D721Med (cell line): Measurements from ENCODE around the gene HP1BP3.

Experiments
- DNase-seq: peaks from one replicate; pipeline ENCODE4 v3.0.0; 2011; ENCODE audit warnings: low spot score; ENCODE audit not compliant: insufficient read length
- FAIRE-seq: peaks from 2 replicates; lab custom pipeline; 2011; peaks lifted over from hg19 to GRCh38; lab: Jason Lieb, UNC
- TF ChIP-seq, protein P1 (sequence below): IDR thresholded peaks from 2 replicates; pipeline ENCODE4 v1.5.1; 2012; ENCODE audit warnings: mild to moderate bottlenecking, control low read depth; ENCODE audit not compliant: insufficient read depth; ENCODE audit errors: missing control alignments

Gene HP1BP3

DNA sequence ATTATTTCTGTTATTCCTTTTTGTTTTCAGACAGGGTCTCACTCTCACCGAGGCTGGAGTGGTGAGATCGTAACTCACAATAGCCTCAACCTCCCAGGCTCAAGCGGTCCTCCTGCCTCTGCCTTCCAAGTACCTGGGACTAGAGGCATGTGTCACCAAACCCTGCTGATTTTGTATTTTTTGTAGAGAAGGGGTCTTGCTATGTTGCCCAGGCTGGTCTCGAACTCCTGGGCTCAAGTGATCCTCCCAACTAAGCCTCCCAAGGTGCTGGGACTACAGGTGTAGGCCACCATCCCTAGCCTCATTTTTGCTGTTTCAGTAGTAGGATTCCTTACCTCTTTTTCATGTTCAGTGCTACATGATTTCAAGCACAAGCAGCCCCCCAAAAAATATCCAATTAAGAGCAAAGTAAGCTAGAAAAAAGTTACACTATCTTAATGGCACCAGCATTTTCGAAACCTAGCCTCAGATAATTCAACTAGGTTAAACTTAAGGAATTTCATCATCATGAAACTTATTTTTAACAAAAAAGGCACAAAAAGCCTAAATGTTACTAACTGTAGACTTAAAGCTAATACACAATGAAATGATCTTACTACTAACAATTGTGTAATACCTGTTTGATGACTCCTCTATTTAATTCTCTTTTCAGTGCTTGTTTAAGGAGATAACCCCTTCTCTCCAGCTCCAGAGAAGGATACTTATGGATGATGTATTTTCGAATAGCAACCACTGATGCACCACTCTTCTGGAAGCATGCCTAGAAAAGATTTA lies 16.6 kb downstream of the HP1BP3 start:
- TF ChIP-seq, protein P1, sequence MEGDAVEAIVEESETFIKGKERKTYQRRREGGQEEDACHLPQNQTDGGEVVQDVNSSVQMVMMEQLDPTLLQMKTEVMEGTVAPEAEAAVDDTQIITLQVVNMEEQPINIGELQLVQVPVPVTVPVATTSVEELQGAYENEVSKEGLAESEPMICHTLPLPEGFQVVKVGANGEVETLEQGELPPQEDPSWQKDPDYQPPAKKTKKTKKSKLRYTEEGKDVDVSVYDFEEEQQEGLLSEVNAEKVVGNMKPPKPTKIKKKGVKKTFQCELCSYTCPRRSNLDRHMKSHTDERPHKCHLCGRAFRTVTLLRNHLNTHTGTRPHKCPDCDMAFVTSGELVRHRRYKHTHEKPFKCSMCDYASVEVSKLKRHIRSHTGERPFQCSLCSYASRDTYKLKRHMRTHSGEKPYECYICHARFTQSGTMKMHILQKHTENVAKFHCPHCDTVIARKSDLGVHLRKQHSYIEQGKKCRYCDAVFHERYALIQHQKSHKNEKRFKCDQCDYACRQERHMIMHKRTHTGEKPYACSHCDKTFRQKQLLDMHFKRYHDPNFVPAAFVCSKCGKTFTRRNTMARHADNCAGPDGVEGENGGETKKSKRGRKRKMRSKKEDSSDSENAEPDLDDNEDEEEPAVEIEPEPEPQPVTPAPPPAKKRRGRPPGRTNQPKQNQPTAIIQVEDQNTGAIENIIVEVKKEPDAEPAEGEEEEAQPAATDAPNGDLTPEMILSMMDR, result no peak
- FAIRE-seq, result no peak
- DNase-seq, result no peak

DNA sequence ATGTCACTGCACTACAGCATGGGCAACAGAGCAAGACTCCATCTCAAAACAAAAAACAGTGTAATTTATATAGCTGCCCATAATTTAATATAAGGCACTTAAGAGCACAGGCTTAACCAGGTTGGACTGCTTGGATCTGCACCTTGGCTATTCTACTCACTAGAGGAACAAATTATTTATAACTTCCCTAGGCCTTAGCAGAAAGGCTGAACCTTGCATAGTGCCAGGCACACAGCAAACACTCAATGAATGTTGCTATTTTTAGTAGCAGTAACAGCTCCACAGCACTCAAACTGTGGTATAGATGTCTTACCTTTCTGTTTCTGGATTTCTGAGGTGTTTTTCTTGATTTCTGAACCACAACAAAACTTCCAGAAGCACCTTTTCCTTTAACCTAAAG lies 19.8 kb downstream of the HP1BP3 start:
- FAIRE-seq, result no peak
- TF ChIP-seq, protein P1, result no peak

GRCh38 chr1:20763417-20763816 lies 23.7 kb downstream of the HP1BP3 start:
- DNase-seq (no peak), FAIRE-seq (no peak)
- TF ChIP-seq, protein P1, result no peak

More for the DNA sequence above, 19.8 kb downstream of the HP1BP3 start:
- no peak for DNase-seq

DNA sequence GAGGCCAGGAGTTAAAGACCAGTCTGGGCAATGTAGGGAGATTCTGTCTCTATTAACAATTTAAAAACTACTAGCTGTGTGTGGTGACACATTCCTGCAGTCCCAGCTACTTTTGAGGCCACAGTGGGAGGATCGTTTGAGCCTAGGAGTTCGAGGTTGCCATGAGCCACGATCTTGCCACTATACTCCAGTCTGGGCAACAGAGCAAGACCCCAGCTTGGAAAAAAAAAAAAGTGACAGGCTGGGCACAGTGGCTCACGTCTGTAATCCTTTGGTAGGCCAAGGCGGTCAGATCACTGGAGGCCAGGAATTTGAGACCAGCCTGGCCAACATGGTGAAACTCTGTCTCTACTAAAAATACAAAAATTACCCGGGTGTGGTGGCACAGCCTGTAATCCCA lies 26.8 kb downstream of the HP1BP3 start:
- TF ChIP-seq, protein P1, result no peak
- DNase-seq (no peak), FAIRE-seq (no peak)

GRCh38 chr1:20753589-20753988 lies 33.5 kb downstream of the HP1BP3 start:
- DNase-seq (no peak), FAIRE-seq (no peak)
- TF ChIP-seq, protein P1, result no peak

GRCh38 chr1:20751462-20751990 lies 35.6 kb downstream of the HP1BP3 start:
- DNase-seq, result no peak
- TF ChIP-seq, protein P1, result no peak
- FAIRE-seq, result no peak

DNA sequence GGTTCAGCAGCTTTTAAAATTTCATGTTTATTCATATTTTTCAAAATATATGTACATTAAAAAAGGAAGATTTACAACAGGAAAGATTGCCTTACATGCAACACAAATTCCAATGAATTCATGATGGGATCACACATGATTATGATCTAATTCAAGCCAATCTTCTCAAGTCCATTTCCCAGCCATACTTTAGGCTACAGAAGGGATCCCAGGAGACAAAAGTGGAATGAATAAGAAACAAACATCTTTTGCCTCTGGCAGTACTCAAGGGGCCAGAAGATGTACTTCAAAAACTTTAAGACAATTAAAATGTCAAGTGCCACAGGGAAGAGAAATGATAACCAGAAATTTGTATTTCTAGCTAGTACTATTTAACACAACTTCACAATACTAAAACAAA lies 44.4 kb downstream of the HP1BP3 start:
- TF ChIP-seq, protein P1, result no peak
- DNase-seq, result no peak
- FAIRE-seq, result no peak
